ENCODE results near the gene CSNK2A3.

CSNK2A3 gene

DNA sequence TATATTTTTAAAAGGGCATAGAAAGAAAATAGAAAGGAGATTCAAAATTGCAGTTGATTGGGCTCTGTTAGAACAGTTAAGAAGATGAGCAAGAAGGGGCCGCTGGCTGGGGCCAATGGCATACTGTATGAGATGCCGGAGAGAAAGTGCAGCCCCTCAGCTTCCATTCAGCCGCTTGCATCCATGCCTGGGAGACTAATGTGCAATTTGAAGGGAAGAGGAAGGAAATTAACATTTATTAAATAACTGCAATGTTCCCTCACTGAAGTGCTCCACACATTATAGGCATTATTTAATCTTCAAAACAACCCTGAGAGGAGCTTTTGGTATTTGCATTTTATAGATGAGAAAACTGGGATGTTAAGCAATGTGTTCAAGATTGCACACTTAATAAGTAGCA lies 44.7 kb upstream of the CSNK2A3 start:
- WGBS, 2 donors (ENCODE audit: extremely low coverage in 2 of 2, insufficient read length in 2 of 2, insufficient replicate concordance in 1 of 2): no CpG with 5 or more reads among the region's 3 CpGs

DNA sequence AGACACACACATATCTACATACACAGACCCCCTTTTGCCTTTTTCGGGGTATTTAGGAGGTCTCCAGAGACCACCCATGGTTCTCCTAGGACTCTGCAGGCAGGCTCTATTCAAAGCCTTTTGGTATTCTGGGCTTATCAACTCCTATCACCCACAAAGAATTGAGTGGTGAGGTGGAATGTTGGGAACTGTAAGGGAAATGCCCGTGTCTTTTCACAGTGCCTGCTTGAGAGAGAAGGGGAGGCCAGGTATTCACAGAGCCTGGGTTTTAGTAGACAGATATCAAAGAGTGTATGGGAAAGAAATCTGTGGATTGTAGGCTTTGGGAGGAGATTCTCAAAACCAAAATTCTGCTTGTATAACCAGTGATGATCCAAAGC lies 44.0 kb upstream of the CSNK2A3 start:
- no peaks in the 10 kb centered on the region for H3K79me1 ChIP-seq (ENCODE audit: low read depth, low read length)
- H3K9ac ChIP-seq (ENCODE audit: low read depth, low read length, poor library complexity): no peak overlapping the region
- H2AFZ ChIP-seq (ENCODE audit: low read length): no peak overlapping the region
- no peak overlapping the region for H3K18ac ChIP-seq (ENCODE audit: low read length)
- H3K14ac ChIP-seq (ENCODE audit: low read length): no peak overlapping the region
- H3K4me3 ChIP-seq (ENCODE audit: low read length in 2 of 2): no peak overlapping the region
- H3K4me2 ChIP-seq (ENCODE audit: insufficient read depth, low read length, poor library complexity, severe bottlenecking): no peak overlapping the region
- H4K8ac ChIP-seq (ENCODE audit: low read depth, low read length): no peak overlapping the region
- no peak overlapping the region for H2BK12ac ChIP-seq (ENCODE audit: low read length)
- no peaks in the 10 kb centered on the region for H3K36me3 ChIP-seq (replicated peaks in 1 of 2; ENCODE audit: control insufficient read depth in 2 of 2, insufficient read depth in 2 of 2, low read length in 2 of 2)
- H3K9me3 ChIP-seq (replicated peaks in 1 of 2; ENCODE audit: control insufficient read depth in 2 of 2, insufficient read depth in 1 of 2, low read depth in 1 of 2, low read length in 2 of 2): no peaks in the 10 kb centered on the region
- H2AK5ac ChIP-seq (ENCODE audit: low read depth, low read length): no peak overlapping the region
- H3K27me3 ChIP-seq (ENCODE audit: control insufficient read depth in 3 of 3, insufficient read depth in 3 of 3, low read depth in 1 of 3, low read length in 3 of 3): no peaks in the 10 kb centered on the region
- H3K4ac ChIP-seq (ENCODE audit: low read length): no peak overlapping the region
- DNase-seq (ENCODE audit: low spot score): no peak
- no peak overlapping the region for H2BK15ac ChIP-seq (ENCODE audit: low read length)
- no CpG with 5 or more reads among the region's 2 CpGs for WGBS, 2 donors (ENCODE audit: extremely low coverage in 2 of 2, insufficient read length in 2 of 2, insufficient replicate concordance in 1 of 2)
- peaks cover 0 to 1% of the 10 kb centered on the region in 2 donors for H3K4me1 ChIP-seq (ENCODE audit: control insufficient read depth in 2 of 2, insufficient read depth in 1 of 2, low read depth in 1 of 2, low read length in 2 of 2)
- no peak overlapping the region for H2BK5ac ChIP-seq (ENCODE audit: low read length)
- H4K91ac ChIP-seq (ENCODE audit: low read depth, low read length, poor library complexity): no peak overlapping the region
- H3K27ac ChIP-seq (replicated peaks; ENCODE audit: low read length): no peak overlapping the region
- no peak overlapping the region for H3K23ac ChIP-seq (ENCODE audit: low read depth, low read length, poor library complexity)
- H2BK120ac ChIP-seq (ENCODE audit: low read depth, low read length): no peak overlapping the region

More for the DNA sequence above, 44.7 kb upstream of the CSNK2A3 start:
- Histone ChIP-seq H3K79me1 (ENCODE audit: low read depth, low read length) (no peaks in the 10 kb centered on the region), H3K27ac (replicated peaks; ENCODE audit: low read length) (no peak overlapping the region), H3K4me2 (ENCODE audit: insufficient read depth, low read length, poor library complexity, severe bottlenecking) (no peak overlapping the region), H2BK15ac (ENCODE audit: low read length) (no peak overlapping the region), H3K27me3 (ENCODE audit: control insufficient read depth in 3 of 3, insufficient read depth in 3 of 3, low read depth in 1 of 3, low read length in 3 of 3) (no peaks in the 10 kb centered on the region), H2BK5ac (ENCODE audit: low read length) (no peak overlapping the region), H3K4me3 (ENCODE audit: low read length in 2 of 2) (no peak overlapping the region), H3K18ac (ENCODE audit: low read length) (no peak overlapping the region), H2BK120ac (ENCODE audit: low read depth, low read length) (no peak overlapping the region), H4K91ac (ENCODE audit: low read depth, low read length, poor library complexity) (no peak overlapping the region), H3K9ac (ENCODE audit: low read depth, low read length, poor library complexity) (no peak overlapping the region), H2BK12ac (ENCODE audit: low read length) (no peak overlapping the region), H3K9me3 (replicated peaks in 1 of 2; ENCODE audit: control insufficient read depth in 2 of 2, insufficient read depth in 1 of 2, low read depth in 1 of 2, low read length in 2 of 2) (no peaks in the 10 kb centered on the region), H3K23ac (ENCODE audit: low read depth, low read length, poor library complexity) (no peak overlapping the region), H3K36me3 (replicated peaks in 1 of 2; ENCODE audit: control insufficient read depth in 2 of 2, insufficient read depth in 2 of 2, low read length in 2 of 2) (no peaks in the 10 kb centered on the region), H3K4me1 (ENCODE audit: control insufficient read depth in 2 of 2, insufficient read depth in 1 of 2, low read depth in 1 of 2, low read length in 2 of 2) (peaks cover 0 to 1% of the 10 kb centered on the region in 2 donors), H3K14ac (ENCODE audit: low read length) (no peak overlapping the region), H4K8ac (ENCODE audit: low read depth, low read length) (no peak overlapping the region), H2AFZ (ENCODE audit: low read length) (no peak overlapping the region), H2AK5ac (ENCODE audit: low read depth, low read length) (no peak overlapping the region), H3K4ac (ENCODE audit: low read length) (no peak overlapping the region)
- no peak for DNase-seq (ENCODE audit: low spot score)

DNA sequence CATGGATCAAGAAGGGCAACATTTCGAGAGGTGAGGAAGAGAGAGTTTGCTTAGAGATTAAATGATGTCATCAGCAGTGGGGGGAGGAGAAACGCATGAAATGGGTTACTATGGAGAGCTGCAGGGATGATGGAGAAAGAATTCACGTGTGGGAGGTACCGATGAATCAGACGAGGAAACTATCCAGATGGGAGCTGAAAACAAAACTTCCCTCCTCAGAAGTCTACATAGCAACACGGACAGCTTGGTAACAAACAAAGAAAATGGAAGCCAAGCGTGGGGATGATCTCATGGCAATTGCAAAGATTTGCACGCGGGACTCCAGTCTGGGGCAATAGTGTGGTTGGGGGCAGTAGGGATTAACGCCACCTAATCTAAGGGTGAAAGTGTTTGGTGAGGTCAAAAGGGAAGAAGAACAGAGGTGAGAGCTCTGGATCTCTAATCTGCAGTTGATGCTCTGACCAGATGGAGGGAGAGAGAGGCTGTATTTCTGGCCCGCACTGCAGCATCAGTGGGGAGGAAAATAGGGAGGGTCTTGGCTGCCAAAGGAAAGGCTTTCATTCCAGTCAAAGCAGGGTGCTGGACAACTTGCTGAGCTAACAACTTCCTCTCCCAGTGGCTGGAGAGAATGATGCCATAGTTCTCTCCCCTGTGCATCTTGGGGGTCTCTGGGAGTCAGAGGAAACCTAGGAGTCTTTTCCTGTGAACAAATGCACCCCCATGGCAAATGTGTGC lies 43.4 kb upstream of the CSNK2A3 start:
- Histone ChIP-seq H2BK15ac (ENCODE audit: low read length) (no peak overlapping the region), H3K23ac (ENCODE audit: low read depth, low read length, poor library complexity) (no peak overlapping the region), H2BK120ac (ENCODE audit: low read depth, low read length) (no peak overlapping the region), H3K9ac (ENCODE audit: low read depth, low read length, poor library complexity) (no peak overlapping the region), H2AK5ac (ENCODE audit: low read depth, low read length) (no peak overlapping the region), H3K4me2 (ENCODE audit: insufficient read depth, low read length, poor library complexity, severe bottlenecking) (no peak overlapping the region), H3K79me1 (ENCODE audit: low read depth, low read length) (no peaks in the 10 kb centered on the region), H2AFZ (ENCODE audit: low read length) (peak overlapping the region; percentile 18), H3K36me3 (replicated peaks in 1 of 2; ENCODE audit: control insufficient read depth in 2 of 2, insufficient read depth in 2 of 2, low read length in 2 of 2) (no peaks in the 10 kb centered on the region), H3K4me1 (ENCODE audit: control insufficient read depth in 2 of 2, insufficient read depth in 1 of 2, low read depth in 1 of 2, low read length in 2 of 2) (peaks cover 0 to 1% of the 10 kb centered on the region in 2 donors), H3K4me3 (ENCODE audit: low read length in 2 of 2) (no peak overlapping the region), H3K27ac (replicated peaks; ENCODE audit: low read length) (no peak overlapping the region), H2BK5ac (ENCODE audit: low read length) (no peak overlapping the region), H3K27me3 (ENCODE audit: control insufficient read depth in 3 of 3, insufficient read depth in 3 of 3, low read depth in 1 of 3, low read length in 3 of 3) (no peaks in the 10 kb centered on the region), H2BK12ac (ENCODE audit: low read length) (no peak overlapping the region), H3K4ac (ENCODE audit: low read length) (no peak overlapping the region), H4K91ac (ENCODE audit: low read depth, low read length, poor library complexity) (no peak overlapping the region), H3K18ac (ENCODE audit: low read length) (no peak overlapping the region), H3K9me3 (replicated peaks in 1 of 2; ENCODE audit: control insufficient read depth in 2 of 2, insufficient read depth in 1 of 2, low read depth in 1 of 2, low read length in 2 of 2) (no peaks in the 10 kb centered on the region), H4K8ac (ENCODE audit: low read depth, low read length) (no peak overlapping the region), H3K14ac (ENCODE audit: low read length) (no peak overlapping the region)
- WGBS, 2 donors (ENCODE audit: extremely low coverage in 2 of 2, insufficient read length in 2 of 2, insufficient replicate concordance in 1 of 2): no CpG with 5 or more reads among the region's 11 CpGs
- DNase-seq (ENCODE audit: low spot score): no peak

DNA sequence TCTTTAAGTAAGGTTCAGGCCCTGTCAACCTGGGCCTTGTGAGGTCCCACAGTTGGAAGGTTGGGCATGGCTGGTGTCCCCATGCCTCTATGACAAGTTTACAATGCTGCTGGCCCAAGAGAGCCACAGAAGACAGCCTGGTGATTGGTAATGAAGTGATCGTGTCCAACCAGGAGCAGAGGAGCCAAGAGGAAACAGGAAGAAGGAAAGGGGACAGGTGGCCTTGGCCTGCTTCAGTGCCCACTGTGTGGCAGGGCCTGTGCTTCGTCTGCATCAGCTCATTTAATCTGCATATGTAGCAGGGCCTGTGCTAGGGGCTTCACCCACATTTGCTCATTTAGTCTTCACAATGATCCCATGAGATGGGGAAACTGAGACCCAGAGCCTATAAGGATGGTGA lies 42.1 kb upstream of the CSNK2A3 start:
- Histone ChIP-seq H2BK5ac (ENCODE audit: low read length) (no peak overlapping the region), H3K9me3 (replicated peaks in 1 of 2; ENCODE audit: control insufficient read depth in 2 of 2, insufficient read depth in 1 of 2, low read depth in 1 of 2, low read length in 2 of 2) (no peaks in the 10 kb centered on the region), H3K4ac (ENCODE audit: low read length) (no peak overlapping the region), H3K4me2 (ENCODE audit: insufficient read depth, low read length, poor library complexity, severe bottlenecking) (no peak overlapping the region), H3K23ac (ENCODE audit: low read depth, low read length, poor library complexity) (no peak overlapping the region), H3K14ac (ENCODE audit: low read length) (no peak overlapping the region), H2BK12ac (ENCODE audit: low read length) (no peak overlapping the region), H4K91ac (ENCODE audit: low read depth, low read length, poor library complexity) (no peak overlapping the region), H3K79me1 (ENCODE audit: low read depth, low read length) (no peaks in the 10 kb centered on the region), H2BK15ac (ENCODE audit: low read length) (no peak overlapping the region), H3K4me3 (ENCODE audit: low read length in 2 of 2) (no peak overlapping the region), H2AK5ac (ENCODE audit: low read depth, low read length) (no peak overlapping the region), H3K27me3 (ENCODE audit: control insufficient read depth in 3 of 3, insufficient read depth in 3 of 3, low read depth in 1 of 3, low read length in 3 of 3) (no peaks in the 10 kb centered on the region), H2BK120ac (ENCODE audit: low read depth, low read length) (no peak overlapping the region), H3K18ac (ENCODE audit: low read length) (no peak overlapping the region), H3K9ac (ENCODE audit: low read depth, low read length, poor library complexity) (no peak overlapping the region), H3K4me1 (ENCODE audit: control insufficient read depth in 2 of 2, insufficient read depth in 1 of 2, low read depth in 1 of 2, low read length in 2 of 2) (peaks cover 0 to 1% of the 10 kb centered on the region in 2 donors), H3K36me3 (replicated peaks in 1 of 2; ENCODE audit: control insufficient read depth in 2 of 2, insufficient read depth in 2 of 2, low read length in 2 of 2) (no peaks in the 10 kb centered on the region), H2AFZ (ENCODE audit: low read length) (no peak overlapping the region), H4K8ac (ENCODE audit: low read depth, low read length) (no peak overlapping the region), H3K27ac (replicated peaks; ENCODE audit: low read length) (no peak overlapping the region)
- WGBS, 2 donors (ENCODE audit: extremely low coverage in 2 of 2, insufficient read length in 2 of 2, insufficient replicate concordance in 1 of 2): no CpG with 5 or more reads among the region's 2 CpGs
- no peak for DNase-seq (ENCODE audit: low spot score)

Measured in neuronal stem cell (in vitro differentiated cells).